NCI-H345 (cell line): ENCODE data around the gene ODR4.
A peak's percentile ranks its signal among the peaks of the same experiment; 100 is the strongest.
"Not testable (repeated sequence)": the region's sequence is repeated elsewhere in the genome, so short reads cannot be mapped to it uniquely, and the experiment has no call there.

Experiments used
- DNase-seq: peaks from one replicate; lab custom pipeline; 2025; lab: John Stamatoyannopoulos, UW

Gene ODR4

GRCh38 chr1:186375152-186375928 lies at the start of gene ODR4, which contains the start of gene TPR:
TSS of gene ODR4 (plus strand) at chr1:186375838. CDS start at chr1:186379786, 3,948 bp downstream.
TSS of gene TPR (minus strand) at chr1:186375253. CDS start at chr1:186375028, 225 bp downstream.
- DNase-seq, result peak; percentile 98

- no peak for DNase-seq
Observed at GRCh38 chr1:186326009-186326408, 49.6 kb upstream of the ODR4 start.

- no peak for DNase-seq
Observed at GRCh38 chr1:186327331-186327730, 48.3 kb upstream of the ODR4 start.

- DNase-seq, result no peak
Observed at GRCh38 chr1:186330758-186331157, 44.9 kb upstream of the ODR4 start.

- no peak for DNase-seq
Observed at GRCh38 chr1:186337554-186337953, 38.1 kb upstream of the ODR4 start.

- DNase-seq, result no peak
Observed at GRCh38 chr1:186340772-186341171, 34.9 kb upstream of the ODR4 start.

- DNase-seq, result not testable (repeated sequence)
Observed at GRCh38 chr1:186347837-186348691, 27.6 kb upstream of the ODR4 start.

- peak; percentile 47 for DNase-seq
Observed at GRCh38 chr1:186374303-186375151, 1.1 kb upstream of the ODR4 start.

GRCh38 chr1:186375929-186376319 lies 286 bp downstream of the ODR4 start:
- no peak for DNase-seq

- DNase-seq, result no peak
Observed at GRCh38 chr1:186386725-186387383, 11.2 kb downstream of the ODR4 start.

GRCh38 chr1:186390925-186391324 lies 15.3 kb downstream of the ODR4 start:
- DNase-seq, result no peak

- no peak for DNase-seq
Observed at GRCh38 chr1:186391841-186392240, 16.2 kb downstream of the ODR4 start.

GRCh38 chr1:186392711-186393110 lies 17.1 kb downstream of the ODR4 start:
- not testable (repeated sequence) for DNase-seq

- not testable (repeated sequence) for DNase-seq
Observed at GRCh38 chr1:186401446-186401845, 25.8 kb downstream of the ODR4 start.

GRCh38 chr1:186403632-186404031 lies 28.0 kb downstream of the ODR4 start:
- DNase-seq, result no peak

GRCh38 chr1:186404454-186405051 lies 28.9 kb downstream of the ODR4 start:
- DNase-seq, result peak; percentile 11

- DNase-seq, result no peak
Observed at GRCh38 chr1:186409091-186409490, 33.5 kb downstream of the ODR4 start.

GRCh38 chr1:186413319-186413718 lies 37.7 kb downstream of the ODR4 start:
- no peak for DNase-seq

- DNase-seq, result peak; percentile 33
Observed at GRCh38 chr1:186418503-186418902, 42.9 kb downstream of the ODR4 start.

- DNase-seq, result no peak
Observed at GRCh38 chr1:186420311-186420710, 44.7 kb downstream of the ODR4 start.

- DNase-seq, result no peak
Observed at GRCh38 chr1:186420923-186421322, 45.3 kb downstream of the ODR4 start.
